ENCODE data around the gene PAX1.

PAX1 gene

GRCh38 chr20:21714297-21715192 lies 9.1 kb downstream of the PAX1 start:
- Mint-ChIP-seq H3K9me3 (no peaks in the 10 kb centered on the region), H3K4me3 (peak overlapping the region in 1 of 3 experiments; percentile 28), H3K36me3 (ENCODE audit: low read depth) (no peaks in the 10 kb centered on the region), H3K27me3 (ENCODE audit: low read depth) (peaks cover 95% of the 10 kb centered on the region), H3K27ac (no peak overlapping the region), H3K4me1 (no peaks in the 10 kb centered on the region)
- TF ChIP-seq CTCF (IDR thresholded peaks at IDR 0.05; ENCODE audit: unreplicated experiment in 3 of 3) = no peak

GRCh38 chr20:21715193-21715881 lies 9.9 kb downstream of the PAX1 start:
- Mint-ChIP-seq H3K27me3 (ENCODE audit: low read depth) (peaks cover 91% of the 10 kb centered on the region), H3K27ac (no peak overlapping the region), H3K36me3 (ENCODE audit: low read depth) (no peaks in the 10 kb centered on the region), H3K4me1 (no peaks in the 10 kb centered on the region), H3K4me3 (no peak overlapping the region), H3K9me3 (no peaks in the 10 kb centered on the region)
- no peak for TF ChIP-seq CTCF (IDR thresholded peaks at IDR 0.05; ENCODE audit: unreplicated experiment in 3 of 3)

GRCh38 chr20:21719592-21720214 lies 14.2 kb downstream of the PAX1 start:
- H3K27ac Mint-ChIP-seq = no peak overlapping the region
- TF ChIP-seq CTCF (IDR thresholded peaks at IDR 0.05; ENCODE audit: unreplicated experiment in 3 of 3) = peak; percentile 75 to 84 (median 82)
- no peaks in the 10 kb centered on the region for H3K36me3 Mint-ChIP-seq (ENCODE audit: low read depth)
- H3K9me3 Mint-ChIP-seq = no peaks in the 10 kb centered on the region
- H3K27me3 Mint-ChIP-seq (ENCODE audit: low read depth) = peaks cover 55% of the 10 kb centered on the region
- no peak overlapping the region for H3K4me3 Mint-ChIP-seq
- H3K4me1 Mint-ChIP-seq = no peaks in the 10 kb centered on the region

GRCh38 chr20:21725892-21726291 lies 20.4 kb downstream of the PAX1 start:
- H3K36me3 Mint-ChIP-seq (ENCODE audit: low read depth) = no peaks in the 10 kb centered on the region

GRCh38 chr20:21729316-21729715 lies 23.9 kb downstream of the PAX1 start:
- no peaks in the 10 kb centered on the region for H3K4me1 Mint-ChIP-seq
- H3K36me3 Mint-ChIP-seq (ENCODE audit: low read depth) = no peaks in the 10 kb centered on the region
- no peak for TF ChIP-seq CTCF (IDR thresholded peaks at IDR 0.05; ENCODE audit: unreplicated experiment in 3 of 3)
- H3K27ac Mint-ChIP-seq = no peak overlapping the region
- H3K4me3 Mint-ChIP-seq = no peak overlapping the region
- peaks cover under 1% of the 10 kb centered on the region for H3K9me3 Mint-ChIP-seq
- H3K27me3 Mint-ChIP-seq (ENCODE audit: low read depth) = peaks cover 11% of the 10 kb centered on the region

More at GRCh38 chr20:21725892-21726291, 20.4 kb downstream of the PAX1 start:
- no peak for TF ChIP-seq CTCF (IDR thresholded peaks at IDR 0.05; ENCODE audit: unreplicated experiment in 3 of 3)
- no peaks in the 10 kb centered on the region for H3K9me3 Mint-ChIP-seq
- no peak overlapping the region for H3K27ac Mint-ChIP-seq
- H3K4me1 Mint-ChIP-seq = no peaks in the 10 kb centered on the region
- H3K4me3 Mint-ChIP-seq = no peak overlapping the region
- peaks cover 15% of the 10 kb centered on the region for H3K27me3 Mint-ChIP-seq (ENCODE audit: low read depth)

All from nephron (organoid).